22Rv1 (cell line): ENCODE measurements around the gene ZNF778.
A peak's percentile ranks its signal among the peaks of the same experiment; 100 is the strongest.
"Not testable (repeated sequence)": the region's sequence is repeated elsewhere in the genome, so short reads cannot be mapped to it uniquely, and the experiment has no call there.

Experiments used
- H3K27ac ChIP-seq: fragments of 450-650 bp; 2 replicates; pipeline ENCODE4 v1.5.1; 2017
- ZFX ChIP-seq: fragments of 450-650 bp; IDR thresholded peaks from 2 replicates; pipeline ENCODE4 v1.6.1; 2017; ENCODE audit warnings: antibody characterized with exemption, borderline replicate concordance
- TF ChIP-seq, protein P1 (sequence below): fragments of 450-650 bp; IDR thresholded peaks from 2 replicates; pipeline ENCODE4 v1.5.1; 2017; ENCODE audit warnings: mild to moderate bottlenecking

ZNF778 gene

DNA sequence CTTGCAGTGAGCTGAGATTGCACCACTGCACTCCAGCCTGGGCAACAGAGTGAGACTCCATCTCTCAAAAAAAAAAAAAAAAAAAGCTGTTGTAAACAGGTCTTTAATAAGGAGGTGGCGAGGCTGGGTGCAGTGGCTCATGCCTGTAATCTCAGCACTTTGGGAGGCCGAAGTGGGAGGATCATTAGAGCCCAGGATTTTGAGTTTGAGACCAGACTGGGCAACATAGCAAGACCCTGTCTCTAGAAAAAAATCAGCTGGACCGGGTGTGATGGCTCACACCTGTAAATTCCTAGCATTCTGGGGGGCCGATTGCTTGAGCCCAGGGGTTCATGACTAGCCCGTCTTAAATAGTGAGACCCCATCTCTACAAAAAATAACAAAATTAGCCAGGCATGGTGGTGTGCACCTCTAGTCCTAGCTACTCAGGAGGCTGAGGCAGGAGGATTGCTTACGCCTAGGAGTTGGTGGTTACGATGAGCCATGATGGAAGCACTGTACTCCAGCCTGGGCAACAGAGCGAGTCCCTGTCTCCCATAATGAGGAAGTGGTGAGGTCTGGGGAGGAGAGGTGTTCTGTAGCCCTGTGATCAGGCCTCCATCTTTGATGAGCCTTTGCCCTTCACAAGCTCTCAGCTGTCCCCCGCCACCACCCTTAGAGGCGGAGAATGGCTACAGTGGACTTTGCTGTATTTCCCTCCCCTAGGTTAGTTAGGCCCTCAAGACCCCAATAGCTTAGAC is 36.2 kb downstream of the ZNF778 start:
- no peak overlapping the region for H3K27ac ChIP-seq
- no peak for TF ChIP-seq ZFX
- TF ChIP-seq, protein P1, sequence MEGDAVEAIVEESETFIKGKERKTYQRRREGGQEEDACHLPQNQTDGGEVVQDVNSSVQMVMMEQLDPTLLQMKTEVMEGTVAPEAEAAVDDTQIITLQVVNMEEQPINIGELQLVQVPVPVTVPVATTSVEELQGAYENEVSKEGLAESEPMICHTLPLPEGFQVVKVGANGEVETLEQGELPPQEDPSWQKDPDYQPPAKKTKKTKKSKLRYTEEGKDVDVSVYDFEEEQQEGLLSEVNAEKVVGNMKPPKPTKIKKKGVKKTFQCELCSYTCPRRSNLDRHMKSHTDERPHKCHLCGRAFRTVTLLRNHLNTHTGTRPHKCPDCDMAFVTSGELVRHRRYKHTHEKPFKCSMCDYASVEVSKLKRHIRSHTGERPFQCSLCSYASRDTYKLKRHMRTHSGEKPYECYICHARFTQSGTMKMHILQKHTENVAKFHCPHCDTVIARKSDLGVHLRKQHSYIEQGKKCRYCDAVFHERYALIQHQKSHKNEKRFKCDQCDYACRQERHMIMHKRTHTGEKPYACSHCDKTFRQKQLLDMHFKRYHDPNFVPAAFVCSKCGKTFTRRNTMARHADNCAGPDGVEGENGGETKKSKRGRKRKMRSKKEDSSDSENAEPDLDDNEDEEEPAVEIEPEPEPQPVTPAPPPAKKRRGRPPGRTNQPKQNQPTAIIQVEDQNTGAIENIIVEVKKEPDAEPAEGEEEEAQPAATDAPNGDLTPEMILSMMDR: no peak

GRCh38 chr16:89256651-89257254 is 39.2 kb downstream of the ZNF778 start:
- H3K27ac ChIP-seq: peak overlapping the region; percentile 34; the same call in 1 of the 2 replicates
- TF ChIP-seq, protein P1: no peak
- TF ChIP-seq ZFX: no peak

- TF ChIP-seq ZFX: no peak
- TF ChIP-seq, protein P1: no peak
- peak overlapping the region; percentile 34; the same call in 1 of the 2 replicates for H3K27ac ChIP-seq
These were observed 39.8 kb downstream of the ZNF778 start for GRCh38 chr16:89257281-89257731.

GRCh38 chr16:89257757-89258465 is 40.4 kb downstream of the ZNF778 start:
- TF ChIP-seq ZFX: no peak
- TF ChIP-seq, protein P1: no peak
- H3K27ac ChIP-seq: no peak overlapping the region

DNA sequence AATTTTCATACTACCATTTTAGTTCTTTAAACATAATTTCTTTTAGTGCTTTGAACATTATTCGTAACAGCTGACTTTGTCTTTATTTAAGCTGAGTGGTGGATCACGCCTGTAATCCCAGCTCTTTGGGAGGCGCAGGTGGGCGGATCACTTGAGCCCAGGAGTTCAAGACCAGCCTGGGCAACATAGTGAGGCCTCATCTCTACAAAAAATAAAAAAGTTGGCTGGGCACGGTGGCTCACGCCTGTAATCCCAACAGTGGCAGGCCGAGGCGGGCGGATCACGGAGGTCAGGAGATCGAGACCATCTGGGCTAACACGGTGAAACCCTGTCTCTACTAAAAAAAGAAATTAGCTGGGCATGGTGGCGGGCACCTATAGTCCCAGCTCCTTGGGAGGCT is 42.4 kb downstream of the ZNF778 start:
- H3K27ac ChIP-seq: not testable (repeated sequence)

GRCh38 chr16:89261691-89262563 is 44.4 kb downstream of the ZNF778 start:
- no peak overlapping the region for H3K27ac ChIP-seq

More at GRCh38 chr16:89261691-89262563, 44.4 kb downstream of the ZNF778 start:
- TF ChIP-seq ZFX: no peak
- TF ChIP-seq, protein P1: no peak
